PFSK-1 (cell line): ENCODE measurements around the gene PCED1A.

ENCODE experiments used
- POLR2AphosphoS5 ChIP-seq: IDR thresholded peaks from 2 replicates; pipeline ENCODE4 v1.6.1; 2012; ENCODE audit warnings: low read depth, mild to moderate bottlenecking, control low read depth, low read length, moderate library complexity
- SIN3A ChIP-seq: IDR thresholded peaks from 2 replicates; pipeline ENCODE4 v1.6.1; 2012; ENCODE audit warnings: mild to moderate bottlenecking, low read length, moderate library complexity, borderline replicate concordance; ENCODE audit not compliant: insufficient read depth

- no peak for TF ChIP-seq SIN3A
- TF ChIP-seq POLR2AphosphoS5: no peak
These were observed 25.2 kb upstream of the PCED1A start for GRCh38 chr20:2865630-2866029.
